Daoy (cell line): ENCODE data around the gene AMFR. TPM values are rescaled to one million over a fixed set of nuclear protein-coding genes. Genes with fewer than 3 reads are reported as not detected.
"Not testable (repeated sequence)": the region's sequence is repeated elsewhere in the genome, so short reads cannot be mapped to it uniquely, and the experiment has no call there.

Experiments
- DNase-seq: peaks from one replicate; pipeline ENCODE4 v3.0.0-alpha.2; 2015; ENCODE audit warnings: low read depth
- total RNA-seq: library from RNA; depleted of rRNA; stranded (reverse); fragments of >200 nt; shearing (Covaris generic); gene quantifications from 2 replicates; pipeline ENCODE4 v1.2.3, GENCODE V29; 2014

Gene AMFR
- total RNA-seq, 1 experiment from 2014 or later: 71.7 TPM

GRCh38 chr16:56388209-56388608 is 37.1 kb downstream of the AMFR start:
- no peak for DNase-seq

GRCh38 chr16:56387396-56387795 is 37.9 kb downstream of the AMFR start:
- DNase-seq: no peak

DNA sequence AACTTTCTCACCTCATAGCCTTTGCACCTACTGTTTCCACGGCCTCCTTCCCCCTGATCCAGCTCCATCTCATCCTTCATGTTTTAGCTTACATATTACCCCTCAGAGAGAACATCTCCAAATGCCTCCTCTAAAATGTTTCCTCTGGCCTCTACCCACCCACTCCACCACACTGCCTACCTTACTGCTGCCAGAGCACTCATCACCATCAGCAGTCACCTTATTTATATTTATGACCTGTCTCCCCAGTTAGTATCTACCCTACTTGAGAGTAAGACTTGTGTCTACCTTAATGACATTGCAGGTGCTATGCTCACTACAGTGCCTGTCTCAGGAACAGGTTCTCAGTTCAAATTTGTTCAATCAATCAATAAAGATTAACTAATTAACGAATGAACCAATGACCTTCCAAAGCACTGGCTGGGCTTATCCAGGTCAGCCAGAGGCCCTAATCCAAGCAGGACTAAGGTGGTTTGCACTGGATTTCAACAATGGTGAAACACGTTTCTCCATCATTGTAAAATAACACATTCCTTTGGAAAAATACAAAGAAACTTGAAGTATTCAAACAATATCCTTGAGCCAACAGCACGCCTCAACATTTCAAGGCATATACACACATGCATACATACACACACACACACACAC is 41.1 kb downstream of the AMFR start:
- DNase-seq: no peak

DNA sequence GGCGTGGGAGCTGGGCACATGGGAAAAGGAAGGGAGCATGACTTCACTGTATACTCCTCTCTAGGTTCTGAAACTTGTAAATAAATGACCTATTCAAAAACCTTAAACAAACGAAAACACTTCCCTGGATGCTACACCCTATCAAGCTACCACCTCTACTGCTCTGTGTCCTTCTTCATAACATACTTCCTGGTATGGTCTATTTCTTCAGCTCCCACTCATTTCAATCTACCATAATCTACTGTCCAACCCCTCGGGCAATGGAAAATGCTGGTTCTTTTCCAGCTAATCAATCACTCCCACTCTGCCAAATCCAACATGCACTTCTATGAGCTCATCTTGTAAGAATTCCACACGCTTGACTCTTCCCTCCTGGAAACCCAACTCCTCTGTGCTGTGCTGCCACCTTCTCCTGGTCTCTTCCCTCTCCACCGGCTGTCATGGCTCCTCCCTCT is 42.4 kb downstream of the AMFR start:
- DNase-seq: peak; percentile 37

- no peak for DNase-seq
Observed at GRCh38 chr16:56382459-56382858, 42.9 kb downstream of the AMFR start.

DNA sequence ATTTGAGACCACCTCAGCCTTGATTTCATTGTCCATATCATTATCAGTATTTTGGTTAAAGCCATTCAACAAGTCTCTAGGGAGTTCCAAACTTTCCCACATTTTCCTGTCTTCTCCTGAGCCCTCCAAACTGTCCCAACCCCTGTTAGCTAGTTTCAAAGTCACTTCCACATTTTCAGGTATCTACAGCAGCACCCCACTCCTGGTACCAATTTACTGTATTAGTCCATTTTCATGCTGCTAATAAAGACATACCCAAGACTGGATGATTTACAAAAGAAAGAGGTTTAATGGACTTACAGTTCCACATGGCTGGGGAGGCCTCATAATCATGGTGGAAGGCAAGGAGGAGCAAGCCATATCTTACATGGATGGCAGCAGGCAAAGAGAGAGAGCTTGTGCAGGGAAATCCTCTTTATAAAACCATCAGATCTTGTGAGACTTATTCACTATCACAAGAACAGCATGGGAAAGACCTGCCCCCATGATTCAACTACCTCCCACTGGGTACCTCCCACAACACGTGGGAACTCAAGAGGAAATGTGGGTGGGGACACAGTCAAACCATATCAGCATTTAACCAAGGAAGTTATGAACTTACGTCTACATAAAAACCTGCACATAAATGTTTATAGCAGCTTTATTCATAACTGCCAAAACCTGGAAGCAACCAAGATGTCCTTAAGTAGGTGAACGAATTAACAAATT is 44.4 kb downstream of the AMFR start:
- DNase-seq: not testable (repeated sequence)

GRCh38 chr16:56379044-56379443 is 46.3 kb downstream of the AMFR start:
- not testable (repeated sequence) for DNase-seq

DNA sequence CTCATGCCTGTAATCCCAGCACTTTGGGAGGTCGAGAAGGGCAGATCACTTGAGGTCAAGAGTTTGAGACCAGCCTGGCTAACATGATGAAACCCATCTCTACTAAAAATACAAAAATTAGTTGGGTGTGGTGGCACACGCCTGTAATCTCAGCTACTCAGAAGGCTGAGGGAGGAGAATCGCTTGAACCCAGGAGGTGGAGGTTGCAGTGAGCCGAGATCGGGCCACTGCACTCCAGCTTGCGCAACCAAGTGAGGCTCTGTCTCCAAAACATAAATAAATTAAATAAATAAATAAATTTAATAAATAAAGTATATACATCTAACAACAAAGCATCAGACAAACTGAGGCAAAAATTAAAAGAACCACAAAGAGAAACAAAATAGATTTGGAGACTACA is 49.6 kb downstream of the AMFR start:
- DNase-seq: not testable (repeated sequence)

GRCh38 chr16:56373003-56373402 is 52.3 kb downstream of the AMFR start:
- DNase-seq: no peak

DNA sequence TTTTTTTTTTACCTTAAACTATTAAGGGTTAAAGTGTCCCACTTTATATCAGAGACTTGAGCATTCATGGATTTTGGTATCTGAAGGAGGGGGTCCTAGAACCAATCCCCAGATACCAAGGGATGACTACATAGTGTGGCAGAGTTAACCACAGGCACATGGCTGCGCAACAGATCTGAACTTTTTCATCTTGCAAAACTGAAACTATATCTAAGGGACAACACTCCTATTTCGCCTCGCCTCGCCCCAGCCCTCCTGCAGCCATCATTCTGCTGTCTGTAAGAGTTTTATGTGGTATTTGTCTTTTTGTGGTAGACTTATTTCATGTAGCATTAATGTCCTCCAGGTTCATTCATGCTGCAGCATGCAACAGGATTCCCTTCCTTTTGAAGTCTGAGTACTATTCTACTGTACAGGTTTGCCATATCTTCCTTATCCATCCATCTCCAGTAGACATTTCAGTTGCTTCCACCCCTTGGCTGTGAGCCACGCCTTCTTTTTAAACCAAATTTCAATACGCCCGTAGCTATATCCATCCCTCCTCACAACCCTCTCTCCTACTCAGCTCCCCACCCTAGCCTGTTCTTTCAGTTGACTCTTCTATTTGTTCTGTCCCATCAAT is 53.2 kb downstream of the AMFR start:
- DNase-seq: no peak

- DNase-seq: no peak
Observed at GRCh38 chr16:56371660-56371937, 53.7 kb downstream of the AMFR start.

GRCh38 chr16:56370875-56371659 is 54.3 kb downstream of the AMFR start:
- no peak for DNase-seq

- no peak for DNase-seq
Observed at GRCh38 chr16:56370185-56370874, 55.0 kb downstream of the AMFR start.

GRCh38 chr16:56369202-56369601 is 56.1 kb downstream of the AMFR start:
- no peak for DNase-seq

GRCh38 chr16:56368545-56368944 is 56.8 kb downstream of the AMFR start:
- no peak for DNase-seq

- DNase-seq: no peak
Observed at GRCh38 chr16:56367764-56368163, 57.6 kb downstream of the AMFR start.

GRCh38 chr16:56366945-56367344 is 58.4 kb downstream of the AMFR start:
- DNase-seq: no peak

GRCh38 chr16:56365552-56365951 is 59.8 kb downstream of the AMFR start:
- DNase-seq: no peak

- DNase-seq: no peak
Observed at GRCh38 chr16:56364865-56365264, 60.5 kb downstream of the AMFR start.

DNA sequence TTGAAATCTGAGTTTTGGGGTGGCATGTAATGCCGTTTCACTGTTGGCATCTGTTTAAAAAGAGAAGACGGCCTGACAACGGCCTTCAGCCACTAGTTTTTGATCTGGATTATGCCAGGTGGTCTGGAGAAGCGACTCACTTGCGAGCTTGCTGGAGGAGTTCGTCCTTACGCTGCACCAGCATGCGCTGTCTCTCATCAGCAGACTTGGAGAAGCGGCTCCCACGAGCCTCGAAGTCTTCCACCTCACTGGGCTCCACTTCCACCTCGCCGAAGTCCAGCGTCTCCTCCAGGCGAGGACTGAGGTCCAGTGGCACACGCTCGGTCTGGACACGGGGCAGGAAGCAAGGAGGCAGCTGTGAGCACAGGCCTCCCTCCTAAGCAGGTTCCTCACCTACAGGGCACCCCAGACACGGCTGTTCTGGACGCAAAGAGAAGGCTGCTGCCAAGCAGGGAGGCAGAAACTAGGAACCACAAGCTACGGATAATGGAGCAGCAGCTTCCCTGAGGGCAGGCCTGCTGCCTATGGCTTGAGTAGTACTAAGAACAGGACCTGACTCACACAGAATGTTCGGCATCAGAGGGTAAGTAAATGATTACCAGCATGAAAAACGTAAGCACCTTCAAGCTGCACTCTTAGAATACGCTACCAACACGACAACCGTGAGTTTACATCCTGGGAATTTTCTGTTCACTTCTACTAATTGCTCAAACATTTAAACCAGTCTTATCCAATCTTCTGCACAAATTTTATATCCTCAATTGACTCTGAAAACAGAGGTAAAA is 61.4 kb downstream of the AMFR start:
- DNase-seq: no peak

DNA sequence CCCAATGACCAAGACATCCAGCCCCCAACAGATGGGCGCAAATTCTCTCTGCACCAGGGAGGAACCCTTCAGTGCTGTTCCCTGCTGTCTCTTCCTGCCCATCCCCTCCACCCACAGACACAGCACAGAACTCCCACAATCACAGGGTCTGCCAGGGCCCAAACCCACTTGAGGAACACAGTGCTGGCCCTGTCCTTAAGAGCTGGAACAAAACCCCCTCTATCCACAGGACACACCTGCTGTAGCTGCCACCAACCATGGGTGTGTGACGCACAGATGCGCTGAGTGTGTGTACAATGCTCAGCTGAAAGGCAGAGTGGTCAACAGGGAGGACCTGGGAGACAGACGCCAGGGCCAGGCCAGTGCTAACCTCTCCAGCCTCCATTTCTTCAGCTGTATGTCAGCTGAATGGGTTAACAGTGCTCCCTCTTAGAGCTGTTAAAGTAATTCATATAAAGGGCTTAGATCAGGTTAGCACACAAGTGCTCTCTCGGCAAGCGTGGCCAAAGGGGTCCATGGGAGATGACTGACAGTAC is 62.1 kb downstream of the AMFR start:
- DNase-seq: no peak
